Activated CD4-positive, alpha-beta T cell treated with anti-CD3 and anti-CD28 coated beads for 1 hour (primary cell): ENCODE results near the gene NTSR2.

Source experiments
- DNase-seq: peaks from one replicate; pipeline ENCODE4 v3.0.0-alpha.2; 2020

NTSR2 gene

GRCh38 chr2:11655495-11655894 is 14.5 kb downstream of the NTSR2 start:
- no peak for DNase-seq

- DNase-seq, result no peak
Measured at GRCh38 chr2:11652553-11652952, 17.4 kb downstream of the NTSR2 start.

- no peak for DNase-seq
Measured at GRCh38 chr2:11651856-11652548, 18.0 kb downstream of the NTSR2 start.

GRCh38 chr2:11649093-11649492 is 20.9 kb downstream of the NTSR2 start:
- no peak for DNase-seq

GRCh38 chr2:11647834-11648600 is 22.0 kb downstream of the NTSR2 start:
- DNase-seq, result no peak

- no peak for DNase-seq
Measured at GRCh38 chr2:11646530-11646929, 23.5 kb downstream of the NTSR2 start.

GRCh38 chr2:11644293-11644692 is 25.7 kb downstream of the NTSR2 start:
- DNase-seq, result no peak

- DNase-seq, result no peak
Measured at GRCh38 chr2:11642972-11643371, 27.0 kb downstream of the NTSR2 start.

- DNase-seq, result no peak
Measured at GRCh38 chr2:11640132-11640531, 29.9 kb downstream of the NTSR2 start.

- DNase-seq, result no peak
Measured at GRCh38 chr2:11639503-11639902, 30.5 kb downstream of the NTSR2 start.

- no peak for DNase-seq
Measured at GRCh38 chr2:11637546-11637945, 32.4 kb downstream of the NTSR2 start.

- DNase-seq, result no peak
Measured at GRCh38 chr2:11636593-11637295, 33.3 kb downstream of the NTSR2 start.

GRCh38 chr2:11635141-11635540 is 34.9 kb downstream of the NTSR2 start:
- no peak for DNase-seq

GRCh38 chr2:11634584-11634983 is 35.4 kb downstream of the NTSR2 start:
- no peak for DNase-seq

- DNase-seq, result no peak
Measured at GRCh38 chr2:11633923-11634478, 36.0 kb downstream of the NTSR2 start.

GRCh38 chr2:11631462-11631861 is 38.5 kb downstream of the NTSR2 start:
- DNase-seq, result no peak

- DNase-seq, result no peak
Measured at GRCh38 chr2:11630855-11631254, 39.1 kb downstream of the NTSR2 start.

- no peak for DNase-seq
Measured at GRCh38 chr2:11629851-11630250, 40.1 kb downstream of the NTSR2 start.

GRCh38 chr2:11629215-11629614 is 40.8 kb downstream of the NTSR2 start:
- DNase-seq, result no peak

- no peak for DNase-seq
Measured at GRCh38 chr2:11628675-11629074, 41.3 kb downstream of the NTSR2 start.

GRCh38 chr2:11625671-11626070 is 44.3 kb downstream of the NTSR2 start:
- DNase-seq, result no peak

- DNase-seq, result no peak
Measured at GRCh38 chr2:11624893-11625292, 45.1 kb downstream of the NTSR2 start.

- no peak for DNase-seq
Measured at GRCh38 chr2:11622611-11623010, 47.4 kb downstream of the NTSR2 start.

GRCh38 chr2:11621410-11621809 is 48.6 kb downstream of the NTSR2 start:
- no peak for DNase-seq
